GM12874 (cell line): Measurements from ENCODE around the gene SUV39H2.

Source experiments
- TF ChIP-seq, protein P1 (sequence below): IDR thresholded peaks from 2 replicates; pipeline ENCODE4 v1.5.1; 2011; ENCODE audit warnings: low read depth, mild to moderate bottlenecking, control low read depth, low read length, moderate library complexity; ENCODE audit not compliant: insufficient read depth

Gene SUV39H2

DNA sequence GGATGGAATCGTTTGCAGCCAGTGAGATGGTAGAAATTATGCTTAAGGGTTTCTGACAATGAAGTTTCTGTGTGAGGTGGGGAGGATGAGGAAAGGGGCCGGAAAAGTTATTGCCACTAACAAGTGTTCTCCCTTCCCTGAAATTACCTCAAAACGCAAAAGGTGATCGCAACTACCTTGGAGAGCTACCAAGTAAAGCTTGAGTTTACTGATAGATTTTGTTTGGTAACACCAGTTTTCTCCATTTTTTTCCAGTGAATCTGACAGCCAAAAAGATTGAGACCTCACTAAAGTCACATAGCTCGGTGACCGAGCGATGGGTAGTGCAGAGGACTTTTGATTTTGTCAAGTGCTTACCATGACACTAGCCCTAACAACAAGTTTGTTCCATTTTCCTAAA is 1.6 kb downstream of the SUV39H2 start:
- TF ChIP-seq, protein P1, sequence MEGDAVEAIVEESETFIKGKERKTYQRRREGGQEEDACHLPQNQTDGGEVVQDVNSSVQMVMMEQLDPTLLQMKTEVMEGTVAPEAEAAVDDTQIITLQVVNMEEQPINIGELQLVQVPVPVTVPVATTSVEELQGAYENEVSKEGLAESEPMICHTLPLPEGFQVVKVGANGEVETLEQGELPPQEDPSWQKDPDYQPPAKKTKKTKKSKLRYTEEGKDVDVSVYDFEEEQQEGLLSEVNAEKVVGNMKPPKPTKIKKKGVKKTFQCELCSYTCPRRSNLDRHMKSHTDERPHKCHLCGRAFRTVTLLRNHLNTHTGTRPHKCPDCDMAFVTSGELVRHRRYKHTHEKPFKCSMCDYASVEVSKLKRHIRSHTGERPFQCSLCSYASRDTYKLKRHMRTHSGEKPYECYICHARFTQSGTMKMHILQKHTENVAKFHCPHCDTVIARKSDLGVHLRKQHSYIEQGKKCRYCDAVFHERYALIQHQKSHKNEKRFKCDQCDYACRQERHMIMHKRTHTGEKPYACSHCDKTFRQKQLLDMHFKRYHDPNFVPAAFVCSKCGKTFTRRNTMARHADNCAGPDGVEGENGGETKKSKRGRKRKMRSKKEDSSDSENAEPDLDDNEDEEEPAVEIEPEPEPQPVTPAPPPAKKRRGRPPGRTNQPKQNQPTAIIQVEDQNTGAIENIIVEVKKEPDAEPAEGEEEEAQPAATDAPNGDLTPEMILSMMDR, result no peak

DNA sequence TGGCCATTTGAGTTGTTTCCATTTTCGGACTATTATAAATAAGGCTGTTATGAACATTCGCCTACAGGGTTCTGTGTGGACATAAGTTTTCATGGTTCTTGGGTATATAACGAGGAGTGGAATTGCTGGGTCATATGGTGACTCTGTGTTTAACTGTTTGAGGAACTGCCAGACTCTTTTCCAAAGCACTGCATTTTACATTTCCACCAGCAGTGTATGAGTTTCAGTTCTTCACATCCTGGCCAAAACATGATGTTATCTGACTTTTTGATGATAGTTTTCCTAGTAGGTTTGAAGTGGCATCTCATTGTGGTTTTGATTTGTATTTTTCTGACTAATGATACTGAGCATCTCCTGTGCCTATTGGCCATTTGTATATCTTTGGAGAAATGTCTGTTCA is 5.4 kb downstream of the SUV39H2 start:
- TF ChIP-seq, protein P1, result no peak

DNA sequence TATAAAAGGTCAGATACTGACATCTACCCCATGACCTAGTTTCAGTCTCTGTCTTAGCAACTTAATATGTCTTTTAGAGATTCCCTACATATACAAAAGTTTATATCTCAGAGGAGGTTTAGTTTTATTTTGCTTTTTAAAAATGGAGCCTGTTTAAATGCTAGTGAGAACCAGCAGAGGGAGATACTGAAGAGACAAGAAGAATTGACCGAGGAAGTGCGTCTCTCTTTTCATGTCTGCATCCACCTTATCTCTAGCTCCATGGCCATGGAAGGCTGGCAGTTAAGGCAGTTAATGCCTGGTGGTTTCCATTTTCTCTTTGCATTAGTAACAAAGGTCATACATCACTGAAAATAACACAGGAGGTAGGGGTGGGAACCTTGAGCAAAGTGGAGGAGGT is 10.7 kb downstream of the SUV39H2 start:
- TF ChIP-seq, protein P1, result no peak

DNA sequence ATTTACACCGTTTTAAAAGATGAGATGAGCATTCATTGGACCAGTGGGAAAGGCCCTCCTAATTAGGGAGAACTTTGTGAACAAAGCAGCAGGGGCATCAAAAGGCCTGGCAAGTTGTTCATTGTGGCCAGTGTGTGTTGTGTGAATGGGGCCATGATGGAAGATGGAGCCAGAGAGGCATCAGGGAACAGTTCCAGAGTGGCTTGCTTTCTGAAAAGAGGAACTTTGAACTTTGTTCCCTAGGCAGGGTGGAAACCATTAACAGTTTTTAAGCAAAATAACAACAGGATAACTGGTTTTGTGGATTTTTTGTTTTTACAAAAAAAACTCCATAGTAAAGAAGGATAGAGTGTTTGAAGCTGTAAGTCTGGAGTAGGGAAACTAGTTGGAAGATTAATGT is 12.5 kb downstream of the SUV39H2 start:
- TF ChIP-seq, protein P1, result no peak

DNA sequence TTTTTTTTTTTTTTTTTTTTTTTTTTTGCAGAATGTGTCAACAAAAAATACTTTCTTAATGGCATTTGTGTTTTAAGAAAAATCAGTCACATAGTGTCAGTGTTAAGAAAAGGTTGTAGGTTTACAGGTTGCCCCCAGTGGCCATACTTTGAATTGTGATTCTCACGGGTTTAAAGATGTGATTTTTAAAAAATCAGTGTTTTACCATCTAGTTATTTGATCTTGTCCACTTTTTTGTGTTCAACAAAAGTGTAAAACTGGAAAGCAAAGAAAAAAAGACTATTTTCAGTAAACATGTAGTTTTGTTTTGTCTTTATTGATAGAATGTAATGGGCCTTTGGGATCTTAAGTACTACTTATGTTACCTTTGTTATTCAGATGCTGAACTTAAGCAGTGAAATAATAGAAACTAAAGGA is 25.7 kb downstream of the SUV39H2 start:
- TF ChIP-seq, protein P1, result peak; percentile 43; the same call in 1 of the 2 replicates

DNA sequence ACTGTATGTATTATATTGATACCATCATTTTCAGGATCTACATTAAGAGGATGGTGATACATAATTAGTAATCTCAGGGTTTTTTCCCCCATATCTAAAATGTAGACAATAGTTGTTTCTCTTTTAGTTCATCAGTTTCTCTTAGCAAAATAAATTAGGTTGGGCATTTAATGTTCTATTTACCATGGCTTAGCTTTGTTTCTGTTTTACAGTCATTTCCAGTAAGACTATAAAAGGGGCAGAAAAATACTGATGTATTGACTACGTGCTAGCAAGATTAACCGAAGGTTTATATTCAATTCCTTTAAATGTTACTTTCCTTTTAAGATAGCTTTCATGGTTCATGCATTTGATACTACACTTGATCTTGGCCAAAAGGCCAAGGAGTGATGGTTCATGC is 26.2 kb downstream of the SUV39H2 start:
- TF ChIP-seq, protein P1, result no peak

DNA sequence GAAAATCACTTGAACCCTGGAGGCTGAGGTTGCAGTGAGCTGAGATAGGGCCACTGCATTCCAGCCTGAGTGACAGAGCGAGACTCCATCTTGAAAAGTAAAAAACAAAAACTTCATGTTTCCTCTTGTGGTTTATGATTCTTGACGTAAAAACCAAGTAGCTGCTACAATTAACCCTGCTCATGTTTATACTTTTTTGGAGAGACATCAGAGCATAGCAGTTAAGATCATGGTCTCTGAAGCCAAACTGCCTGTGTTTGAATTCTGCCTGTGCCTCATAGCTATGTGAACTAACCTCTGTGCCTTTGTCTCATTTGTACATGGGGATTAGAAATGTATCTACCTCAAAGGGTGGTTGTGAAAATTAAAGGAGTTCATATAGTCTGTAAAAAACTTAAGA is 27.2 kb downstream of the SUV39H2 start:
- TF ChIP-seq, protein P1, result no peak

DNA sequence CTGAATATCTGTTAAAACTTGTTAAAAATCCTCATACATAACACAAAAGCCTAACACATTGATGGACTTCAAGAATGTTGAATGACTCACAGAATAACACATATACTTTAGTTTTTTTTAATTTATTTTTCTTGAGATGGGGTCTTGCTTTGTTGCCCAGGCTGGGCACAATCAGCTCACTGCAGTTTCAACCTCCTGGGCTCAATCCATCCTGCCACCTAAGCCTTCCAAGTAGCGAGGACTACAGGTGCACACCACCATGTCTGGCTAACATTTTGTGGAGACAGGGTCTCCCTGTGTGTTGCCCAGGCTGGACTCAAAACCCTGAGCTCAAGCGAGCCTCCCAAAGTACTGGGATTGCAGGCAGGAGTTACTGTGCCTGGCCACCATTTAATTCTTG is 28.1 kb downstream of the SUV39H2 start:
- TF ChIP-seq, protein P1, result no peak
